GM18861 (cell line): ENCODE results near the gene UBE2E3.
A peak's percentile ranks its signal among the peaks of the same experiment; 100 is the strongest.
"Not testable (repeated sequence)": the region's sequence is repeated elsewhere in the genome, so short reads cannot be mapped to it uniquely, and the experiment has no call there.

ENCODE experiments used
- ATAC-seq: cut with Tn5 transposase; IDR thresholded peaks from one replicate; pipeline ENCODE4 v1.9.1; 2021; ENCODE audit not compliant: unreplicated experiment

UBE2E3 gene

DNA sequence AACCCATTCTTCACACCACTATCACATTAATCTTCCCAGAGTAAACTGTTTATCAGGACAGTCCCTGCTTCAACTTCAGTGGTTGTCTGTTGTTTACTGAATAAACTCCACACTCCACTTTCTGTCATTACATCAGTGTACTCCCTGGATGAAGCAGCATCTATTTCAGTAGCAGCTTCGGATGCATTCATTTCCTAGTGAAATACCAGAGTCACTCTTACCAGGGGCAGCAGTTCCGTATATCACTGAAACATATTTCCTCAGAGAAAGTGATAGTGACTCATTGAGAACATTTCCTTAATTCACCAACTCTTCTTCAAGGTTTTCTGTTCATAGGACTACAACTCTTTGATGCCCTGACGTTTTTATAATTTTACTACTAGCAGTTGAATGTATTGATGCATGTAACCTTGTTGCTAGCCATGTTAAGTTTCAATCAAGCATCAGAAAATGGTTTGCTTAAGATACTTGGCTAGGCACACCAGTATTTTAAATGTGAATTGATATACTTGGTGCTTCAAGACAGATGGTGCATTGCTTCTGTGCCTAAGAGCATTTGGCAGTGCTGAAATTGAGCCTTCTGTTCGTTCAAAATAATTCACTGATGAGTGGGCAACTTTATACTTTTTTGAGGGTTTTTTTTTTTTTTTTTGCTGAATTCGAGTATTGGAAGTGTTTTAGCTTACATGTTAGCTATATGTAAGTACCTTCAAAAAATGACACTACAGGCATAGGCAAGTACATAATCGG lies 92.3 kb downstream of the UBE2E3 start:
- ATAC-seq = no peak

DNA sequence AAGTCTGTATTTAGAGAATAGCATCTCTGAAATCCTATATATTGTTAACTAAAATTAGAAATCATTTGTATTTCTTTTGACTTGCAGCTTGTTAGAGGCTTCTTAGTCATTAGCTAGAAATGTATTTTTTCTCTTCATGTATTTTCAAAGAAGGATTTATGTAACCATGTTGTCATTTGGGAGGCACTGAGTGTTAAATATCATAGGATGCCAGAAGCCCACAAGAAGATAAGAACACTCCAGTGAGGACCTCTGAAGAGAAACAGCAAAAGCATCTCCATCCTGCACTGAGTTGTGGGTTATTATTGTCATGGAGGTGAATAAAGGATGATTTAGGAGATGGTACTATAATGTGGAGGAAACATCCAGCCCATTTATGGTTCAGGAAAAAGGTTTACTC lies 93.5 kb downstream of the UBE2E3 start:
- ATAC-seq = no peak

DNA sequence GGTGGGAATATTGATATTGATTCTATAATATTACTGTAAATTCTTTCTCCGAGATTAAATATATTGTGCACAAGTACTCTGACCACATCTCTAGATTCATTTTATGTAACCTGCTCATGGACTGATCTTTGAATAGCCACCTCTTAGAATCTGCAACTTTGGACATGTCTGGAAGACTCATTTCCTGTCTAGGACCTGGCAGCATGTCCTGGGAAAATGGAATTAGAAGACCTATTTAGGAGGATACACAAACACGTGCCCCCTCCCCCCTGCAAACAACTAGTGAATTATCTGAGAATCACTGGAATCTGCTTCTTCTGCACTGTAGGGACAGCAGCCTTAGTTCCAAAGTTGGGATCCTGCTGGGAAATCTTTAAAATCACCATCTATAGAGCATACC lies 94.1 kb downstream of the UBE2E3 start:
- no peak for ATAC-seq

DNA sequence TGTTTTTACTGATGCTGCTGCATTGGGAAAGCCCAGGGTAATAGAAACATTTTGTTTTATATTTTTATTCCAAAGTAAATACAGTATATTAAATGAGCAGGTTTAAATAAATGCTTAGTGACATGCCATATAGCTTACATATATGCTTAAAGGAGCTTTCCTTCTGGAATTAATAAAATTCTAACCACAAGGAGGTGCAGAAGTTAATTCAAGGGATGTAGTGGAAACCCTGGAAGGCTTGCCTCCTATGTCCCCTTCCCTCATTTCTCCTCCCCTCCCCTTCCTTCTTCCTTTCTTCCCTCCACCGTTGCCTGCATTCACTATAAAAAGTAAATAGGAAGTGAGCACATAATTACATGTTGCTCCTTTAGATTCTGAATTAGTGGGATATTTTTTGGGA lies 96.3 kb downstream of the UBE2E3 start:
- no peak for ATAC-seq

DNA sequence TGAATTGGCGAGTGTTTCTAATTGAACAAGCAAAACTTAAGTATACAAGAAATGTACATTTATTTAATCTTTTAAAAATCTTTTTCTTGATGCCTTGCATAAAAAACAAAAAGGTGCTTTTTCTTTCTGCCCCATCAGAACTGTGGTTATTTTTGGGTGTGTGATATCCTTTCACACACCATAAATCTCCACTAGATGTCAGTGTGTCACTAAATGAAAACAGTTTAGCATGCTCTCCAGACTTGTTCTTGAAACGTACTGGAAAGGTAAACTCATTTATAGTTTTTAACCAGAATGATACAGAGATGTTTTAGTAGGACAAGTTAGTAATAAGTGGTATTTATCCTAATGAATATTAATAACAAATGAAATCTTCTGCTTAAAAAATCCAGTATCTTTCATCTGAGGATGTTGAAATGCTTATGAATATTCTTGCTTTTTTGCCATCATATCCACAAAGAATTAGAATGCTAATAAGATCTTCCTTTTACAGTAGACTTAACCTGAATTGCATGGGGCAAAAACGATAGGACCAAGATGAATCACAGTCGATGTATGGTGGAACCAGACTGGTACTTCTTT lies 96.8 kb downstream of the UBE2E3 start:
- ATAC-seq = peak; percentile 94

DNA sequence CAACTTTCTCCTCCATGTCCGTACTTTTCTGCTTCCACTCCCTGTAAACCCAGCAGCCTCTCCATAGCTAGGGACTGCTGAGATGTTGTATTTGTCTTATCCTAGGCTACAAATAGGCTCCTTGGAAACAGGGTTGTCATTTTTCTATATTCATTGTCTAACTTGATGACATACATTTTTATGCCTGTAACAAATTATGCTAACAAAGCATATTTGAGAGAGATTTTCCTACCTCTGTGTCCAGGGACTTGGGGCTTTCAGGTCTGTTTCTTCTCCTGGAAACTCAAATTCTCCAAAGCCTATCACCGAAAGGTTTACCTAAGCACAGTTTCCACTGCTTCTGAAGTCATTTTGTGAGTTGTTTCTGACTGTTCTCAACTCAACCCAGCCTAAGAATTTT lies 102.7 kb downstream of the UBE2E3 start:
- no peak for ATAC-seq

DNA sequence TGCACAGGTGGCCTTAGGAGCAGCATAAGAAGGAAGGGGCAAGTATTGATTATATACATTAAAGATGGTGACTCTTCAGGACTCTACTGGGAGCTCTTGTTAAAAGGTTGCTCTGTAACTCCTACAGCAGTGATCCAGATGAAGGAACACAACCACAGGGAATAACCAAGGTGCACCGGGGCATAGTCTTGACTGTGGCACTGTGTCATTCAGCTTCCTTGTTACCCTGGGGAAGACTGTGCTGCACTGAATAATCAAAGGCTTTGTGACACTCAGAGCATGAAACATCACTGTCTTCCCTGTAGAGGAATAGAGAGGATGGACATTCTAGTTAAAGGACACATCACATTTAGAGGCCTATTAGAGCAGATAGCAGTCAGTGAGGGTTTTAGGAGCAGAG lies 105.3 kb downstream of the UBE2E3 start:
- no peak for ATAC-seq

DNA sequence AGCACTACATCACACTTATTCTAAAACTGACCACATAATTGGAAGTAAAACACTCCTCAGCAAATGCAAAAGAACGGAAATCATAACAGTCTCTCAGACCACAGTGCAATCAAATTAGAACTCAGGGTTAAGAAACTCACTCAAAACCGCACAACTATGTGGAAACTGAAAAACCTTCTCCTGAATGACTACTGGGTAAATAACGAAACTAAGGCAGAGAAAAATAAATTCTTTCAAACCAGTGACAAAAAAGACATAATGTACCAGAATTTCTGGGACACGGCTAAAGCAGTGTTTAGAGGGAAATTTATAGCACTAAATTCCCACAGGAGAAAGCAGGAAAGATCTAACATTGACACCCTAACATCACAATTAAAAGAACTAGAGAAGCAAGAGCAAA lies 111.5 kb downstream of the UBE2E3 start:
- ATAC-seq = not testable (repeated sequence)

DNA sequence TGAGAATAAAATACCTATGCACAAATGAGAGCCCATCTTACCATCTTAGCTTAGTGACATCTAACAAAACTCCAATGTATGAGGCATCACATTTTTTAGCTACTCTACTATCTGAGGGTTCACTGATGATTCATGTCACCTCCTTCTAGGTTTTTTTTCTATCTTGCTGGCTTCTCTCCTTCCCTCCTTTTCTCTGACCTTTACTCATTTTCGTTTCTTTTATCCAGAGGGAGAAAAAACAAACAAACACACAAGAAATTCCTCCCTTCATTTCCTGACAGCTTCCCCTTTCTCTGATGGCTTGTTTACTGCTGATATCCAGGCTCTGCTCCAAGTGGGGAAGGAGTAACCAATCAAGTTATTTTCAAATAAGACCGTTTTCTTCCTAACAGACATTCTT lies 115.1 kb downstream of the UBE2E3 start:
- ATAC-seq = no peak

DNA sequence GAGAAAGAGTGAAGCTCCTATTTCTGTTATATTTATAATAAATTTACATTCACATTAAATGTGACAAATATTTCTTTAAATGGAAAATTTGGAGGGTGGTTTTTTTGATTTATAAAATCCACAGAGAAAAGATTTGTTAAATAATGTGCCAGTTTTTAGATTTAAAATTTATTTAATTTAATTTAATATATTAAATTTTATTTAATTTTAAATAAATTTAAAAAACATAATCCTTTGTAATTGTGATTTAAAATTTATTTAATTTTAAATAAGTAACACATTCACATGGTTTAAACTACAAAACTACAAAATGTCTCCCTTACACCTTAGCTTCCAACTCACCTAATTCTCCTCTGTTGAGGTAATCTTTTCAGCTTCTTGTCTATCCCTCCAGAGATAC lies 123.3 kb downstream of the UBE2E3 start:
- no peak for ATAC-seq

DNA sequence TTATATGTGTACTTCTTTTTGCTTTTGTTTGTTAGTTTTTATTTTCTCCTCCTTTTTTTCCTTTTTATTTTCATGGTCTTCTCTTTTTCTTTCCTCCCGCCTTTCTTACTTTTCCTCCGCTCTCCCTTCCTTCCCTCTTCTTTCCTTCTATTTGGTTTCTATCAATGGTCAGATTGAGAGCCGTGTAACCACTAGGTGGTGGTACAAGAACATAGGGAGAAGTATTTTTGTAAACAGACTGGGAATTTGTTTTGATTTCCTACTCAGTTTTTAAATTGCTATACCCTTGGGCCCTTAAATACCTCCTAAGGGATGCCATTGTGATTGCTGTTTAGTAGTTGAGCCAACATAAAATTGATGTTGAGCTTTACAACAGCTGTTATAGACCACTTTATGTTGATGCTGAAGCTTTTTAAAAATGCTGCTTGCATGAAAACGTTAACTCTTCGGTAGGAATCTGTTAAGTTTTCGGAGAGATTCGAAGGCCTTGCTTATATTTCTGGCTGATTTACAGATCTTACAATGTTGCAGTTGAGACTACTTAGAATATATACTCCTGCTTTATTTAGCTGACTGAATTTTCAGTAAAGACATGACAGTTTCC lies 124.2 kb downstream of the UBE2E3 start:
- no peak for ATAC-seq

DNA sequence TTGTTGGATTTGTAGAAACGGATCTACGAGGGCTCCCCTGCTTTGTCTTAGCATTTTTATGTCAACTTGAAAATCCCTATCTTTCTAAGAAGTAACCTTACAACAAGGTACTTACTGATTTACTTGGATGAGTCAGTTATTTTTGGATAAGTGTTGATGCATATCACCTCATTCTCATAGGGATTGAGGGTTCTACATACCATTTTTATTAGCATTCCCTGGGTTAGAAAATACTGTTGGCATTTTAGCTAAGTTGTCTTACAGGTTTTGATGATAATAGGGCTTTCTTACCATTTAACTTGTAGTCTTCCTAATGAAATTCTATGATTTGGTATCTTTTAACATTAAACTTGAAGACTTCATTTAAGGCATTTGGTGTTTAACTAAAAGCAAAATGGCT lies 125.2 kb downstream of the UBE2E3 start:
- ATAC-seq = no peak

DNA sequence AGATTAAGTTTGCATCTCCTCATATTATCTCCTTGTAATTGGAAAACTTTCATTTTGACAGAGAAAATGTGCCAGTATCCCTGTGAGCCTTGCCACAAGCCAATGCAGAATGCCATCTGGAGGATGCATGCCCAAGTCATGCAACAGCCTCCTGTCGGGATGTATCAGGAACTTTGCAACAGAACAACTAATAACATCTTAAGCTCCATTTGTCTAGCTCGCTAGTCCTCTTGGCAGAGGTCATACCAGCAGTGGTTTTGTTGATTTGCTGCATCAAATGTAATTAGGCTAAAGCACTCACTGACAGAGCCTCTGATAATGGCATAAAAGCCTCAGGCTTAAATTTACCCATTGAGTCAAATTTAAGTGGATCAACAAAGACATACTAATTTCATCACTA lies 125.8 kb downstream of the UBE2E3 start:
- ATAC-seq = no peak

DNA sequence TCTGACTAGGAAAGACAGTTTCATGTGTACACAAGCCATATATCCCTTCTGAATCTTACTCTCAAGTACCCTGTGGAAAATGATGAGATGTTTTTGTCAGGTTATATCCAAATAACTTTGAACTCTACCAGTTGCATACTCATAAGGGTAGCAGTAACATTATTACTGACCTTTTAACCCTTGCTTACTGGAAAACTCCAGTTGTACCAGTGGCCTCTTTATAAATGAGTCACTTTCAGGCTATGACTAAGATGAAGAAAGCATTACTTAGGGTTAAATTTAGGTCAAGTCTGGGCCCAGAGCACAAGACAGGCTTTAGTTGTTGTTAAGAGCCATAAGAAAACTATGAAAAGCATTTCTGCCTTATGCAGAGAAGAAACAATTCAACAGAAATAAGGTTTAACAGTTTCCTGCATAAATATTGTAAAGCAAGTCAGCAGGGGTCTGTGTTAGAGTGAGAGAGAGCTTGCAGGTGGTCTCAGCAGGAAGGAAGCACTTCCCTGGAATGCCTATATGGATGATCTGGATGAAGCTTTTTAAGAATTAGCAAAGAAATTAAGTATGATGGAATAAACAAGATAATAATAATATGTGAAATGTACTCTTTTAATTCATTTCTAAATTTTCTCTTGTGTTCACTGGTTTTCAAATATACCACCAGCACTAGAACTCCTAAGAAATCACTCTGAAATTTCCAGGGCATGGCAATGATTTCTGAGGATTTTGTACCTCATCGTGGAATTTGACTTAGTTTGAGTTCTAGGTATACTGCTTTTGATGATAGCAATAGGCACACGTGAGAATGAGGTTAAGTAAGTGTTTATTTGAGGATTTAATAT lies 126.6 kb downstream of the UBE2E3 start:
- peak; percentile 100 for ATAC-seq

DNA sequence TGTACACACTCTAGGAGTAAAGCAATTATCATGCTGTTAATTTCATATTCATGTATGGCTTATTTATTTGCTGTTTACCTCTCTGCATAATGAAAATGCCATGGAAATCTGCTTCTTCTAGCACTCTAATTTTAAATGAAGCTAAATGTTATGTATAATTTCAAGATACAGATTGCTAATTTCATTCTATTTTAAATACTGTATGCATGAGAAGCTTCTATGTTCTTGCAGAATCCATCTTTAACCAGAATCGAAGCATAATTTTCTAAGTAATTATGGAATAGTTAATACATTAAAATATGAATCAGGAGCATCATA lies 127.2 kb downstream of the UBE2E3 start:
- no peak for ATAC-seq

DNA sequence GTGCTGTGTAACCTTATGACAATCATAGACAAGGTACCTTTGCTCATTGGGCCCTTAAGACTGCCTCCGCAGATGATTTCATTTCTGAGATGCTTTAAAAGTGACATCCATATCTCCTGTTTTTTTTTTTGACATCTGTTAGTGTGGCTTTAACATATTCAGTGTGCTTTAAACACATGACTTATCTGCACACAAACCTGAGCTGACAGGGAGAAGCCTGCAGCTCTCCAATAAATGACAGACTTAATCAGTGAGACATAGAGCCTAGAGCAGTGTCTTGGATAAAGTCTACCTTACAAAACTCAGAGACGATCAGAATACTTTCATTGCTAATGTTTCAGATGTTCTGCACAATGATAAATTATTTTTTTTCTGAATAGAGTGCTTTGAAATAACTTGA lies 130.7 kb downstream of the UBE2E3 start:
- no peak for ATAC-seq

DNA sequence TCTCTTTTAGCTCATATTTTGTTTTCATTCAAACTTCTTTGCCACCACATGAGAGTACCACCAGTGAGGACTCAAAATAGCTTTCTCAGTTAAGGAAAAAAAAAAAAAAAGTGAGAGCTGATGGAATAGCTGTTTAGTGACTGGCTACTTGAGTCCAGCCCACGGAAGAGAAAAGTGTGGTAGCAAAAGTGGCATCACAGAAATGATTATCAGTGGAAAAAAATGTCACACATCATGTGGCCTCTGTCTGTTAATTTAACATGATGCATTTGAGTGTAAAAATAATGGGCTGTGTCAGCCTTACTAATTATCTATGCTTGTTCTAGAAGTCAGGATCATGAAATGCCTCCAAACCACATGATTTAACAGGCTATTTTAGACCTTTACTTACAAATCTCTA lies 132.5 kb downstream of the UBE2E3 start:
- no peak for ATAC-seq
